ENCODE measurements around the gene EBF3.
A peak's percentile ranks its signal among the peaks of the same experiment; 100 is the strongest.

EBF3 gene

GRCh38 chr10:129978322-129978721 is 14.2 kb upstream of the EBF3 start:
- peaks cover 76% of the 10 kb centered on the region for H3K27me3 Mint-ChIP-seq
- no peaks in the 10 kb centered on the region for H3K4me1 Mint-ChIP-seq (ENCODE audit: low read depth)
- H3K36me3 Mint-ChIP-seq (ENCODE audit: low read depth) = no peaks in the 10 kb centered on the region
- no peak overlapping the region for H3K4me3 Mint-ChIP-seq
- no peak overlapping the region for H3K27ac Mint-ChIP-seq
- peaks cover 17% of the 10 kb centered on the region for H3K9me3 Mint-ChIP-seq

DNA sequence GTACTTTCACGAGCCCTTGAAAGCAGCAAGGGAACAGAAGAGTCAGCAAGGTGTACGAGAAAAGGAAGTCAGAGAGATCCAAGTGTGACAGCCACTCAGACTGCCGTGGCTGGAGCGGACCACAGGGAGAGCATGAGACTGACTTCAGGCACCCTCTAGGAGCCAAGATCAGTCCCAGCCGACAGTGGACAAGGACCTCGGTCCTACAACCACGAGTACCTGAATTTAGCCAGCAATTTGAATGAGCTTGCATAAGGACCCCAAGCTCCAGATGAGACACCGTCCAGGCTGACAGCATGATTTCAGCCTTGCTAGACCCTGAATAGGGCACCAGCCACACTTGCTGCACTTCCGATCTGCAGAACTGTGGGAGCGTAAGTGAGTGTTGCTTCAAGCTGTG is 13.7 kb upstream of the EBF3 start:
- no peak overlapping the region for H3K27ac Mint-ChIP-seq
- H3K27me3 Mint-ChIP-seq = peaks cover 72% of the 10 kb centered on the region
- peaks cover 11% of the 10 kb centered on the region for H3K9me3 Mint-ChIP-seq
- H3K4me3 Mint-ChIP-seq = no peak overlapping the region
- no peaks in the 10 kb centered on the region for H3K36me3 Mint-ChIP-seq (ENCODE audit: low read depth)
- H3K4me1 Mint-ChIP-seq (ENCODE audit: low read depth) = no peaks in the 10 kb centered on the region

DNA sequence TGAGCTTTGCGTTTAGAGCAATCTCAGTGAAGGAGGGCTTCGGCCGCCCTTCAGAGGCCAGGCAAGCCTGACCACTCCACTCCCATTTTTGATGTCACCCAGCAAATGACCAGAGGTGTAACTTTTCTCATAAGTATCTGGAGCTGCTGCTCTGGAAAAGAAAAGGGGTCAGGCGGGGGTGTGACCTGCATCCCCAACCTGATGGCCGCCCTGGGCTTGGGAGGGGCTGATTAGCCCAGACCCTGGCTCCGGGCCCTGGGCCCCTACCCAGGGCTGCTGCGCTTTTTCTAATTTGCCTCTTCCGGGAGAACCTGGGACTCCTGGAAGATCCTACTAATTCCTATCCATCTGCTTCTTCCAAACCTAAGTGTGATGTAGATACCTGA is 9.6 kb upstream of the EBF3 start:
- Mint-ChIP-seq H3K9me3 (no peaks in the 10 kb centered on the region), H3K27ac (no peak overlapping the region), H3K36me3 (ENCODE audit: low read depth) (peaks cover 8% of the 10 kb centered on the region), H3K4me3 (no peak overlapping the region), H3K27me3 (peaks cover 73% of the 10 kb centered on the region), H3K4me1 (ENCODE audit: low read depth) (peaks cover 18% of the 10 kb centered on the region)

DNA sequence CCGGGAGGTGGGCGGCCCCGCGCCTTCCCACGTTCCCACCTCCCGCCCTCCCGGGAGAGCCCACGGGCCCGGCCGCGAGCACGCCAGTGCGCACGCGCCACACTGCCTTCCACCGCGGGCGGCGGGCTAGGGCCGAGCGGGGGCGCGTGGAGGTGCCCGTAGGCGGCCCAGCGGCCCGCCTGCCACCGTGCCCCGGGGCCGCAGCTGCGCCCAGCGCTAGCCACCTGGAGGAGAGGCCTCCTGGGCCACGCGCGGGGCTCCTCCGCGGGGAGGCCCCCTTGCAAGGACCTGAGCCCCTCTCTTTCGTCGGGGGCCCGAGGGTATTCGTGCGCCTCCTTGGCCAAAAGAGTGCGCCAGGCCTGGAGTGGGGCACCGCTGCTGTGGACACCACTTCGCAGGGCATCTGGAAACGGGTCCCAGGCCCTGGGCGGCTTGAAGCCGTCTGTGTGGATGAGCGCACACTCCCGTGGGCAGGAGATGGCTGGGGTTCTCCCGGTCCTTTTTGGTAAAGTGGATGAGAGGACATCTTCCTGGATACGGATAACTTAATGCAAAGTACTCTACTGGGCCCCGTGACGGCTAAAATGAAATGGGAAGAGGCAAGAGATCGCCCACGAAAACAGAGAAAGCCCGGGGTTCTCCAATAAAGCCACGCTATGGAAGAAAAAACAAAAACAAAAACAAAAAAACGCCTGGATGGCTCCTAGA is 9.0 kb upstream of the EBF3 start:
- Mint-ChIP-seq H3K36me3 (ENCODE audit: low read depth) (peaks cover 8% of the 10 kb centered on the region), H3K4me1 (ENCODE audit: low read depth) (peaks cover 18% of the 10 kb centered on the region), H3K9me3 (no peaks in the 10 kb centered on the region), H3K27me3 (peaks cover 73% of the 10 kb centered on the region), H3K4me3 (no peak overlapping the region), H3K27ac (no peak overlapping the region)

GRCh38 chr10:129972145-129972965 is 8.3 kb upstream of the EBF3 start:
- H3K4me1 Mint-ChIP-seq (ENCODE audit: low read depth) = peaks cover 18% of the 10 kb centered on the region
- H3K27me3 Mint-ChIP-seq = peaks cover 73% of the 10 kb centered on the region
- H3K4me3 Mint-ChIP-seq = peak overlapping the region; percentile 33
- H3K36me3 Mint-ChIP-seq (ENCODE audit: low read depth) = peaks cover 8% of the 10 kb centered on the region
- no peaks in the 10 kb centered on the region for H3K9me3 Mint-ChIP-seq
- peak overlapping the region; percentile 28 for H3K27ac Mint-ChIP-seq

DNA sequence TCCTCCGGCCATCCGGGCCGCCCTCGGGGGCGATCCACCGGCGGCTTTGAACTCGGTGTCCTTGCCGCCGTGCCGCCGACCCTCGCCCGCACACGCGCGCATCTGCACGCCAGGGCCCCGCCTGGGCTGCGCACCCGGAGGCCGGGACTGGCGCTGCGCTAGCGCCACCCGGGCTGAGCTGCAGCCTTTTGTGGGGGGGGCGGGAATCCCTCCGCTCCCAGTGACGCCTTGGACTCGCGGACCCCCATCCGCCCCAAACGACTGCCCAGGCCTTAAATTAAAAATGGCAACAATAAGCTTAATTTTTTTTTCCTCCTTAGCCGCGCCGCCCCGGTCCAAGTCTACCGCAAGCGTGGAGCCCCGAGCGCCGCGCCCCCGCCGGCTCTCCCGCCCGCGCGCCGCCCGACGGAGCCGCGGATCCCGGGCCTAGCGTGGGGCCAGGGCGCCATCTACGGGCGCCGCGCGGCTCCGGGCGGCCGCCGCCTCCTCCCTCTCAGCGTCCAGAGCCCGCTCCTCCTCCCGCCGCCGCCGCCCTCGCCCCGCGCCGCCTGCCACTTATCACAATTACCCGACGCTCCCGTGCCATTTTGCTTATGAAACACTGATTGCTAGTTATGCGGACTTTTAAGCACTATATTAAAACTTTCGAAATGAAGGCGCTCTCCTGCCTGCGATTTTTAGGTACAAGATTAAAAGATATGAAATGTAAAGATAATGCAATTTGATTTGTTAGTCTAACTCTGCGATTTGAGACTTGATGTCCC is 7.5 kb upstream of the EBF3 start:
- peaks cover 18% of the 10 kb centered on the region for H3K4me1 Mint-ChIP-seq (ENCODE audit: low read depth)
- no peaks in the 10 kb centered on the region for H3K9me3 Mint-ChIP-seq
- peaks cover 67% of the 10 kb centered on the region for H3K27me3 Mint-ChIP-seq
- peaks cover 8% of the 10 kb centered on the region for H3K36me3 Mint-ChIP-seq (ENCODE audit: low read depth)
- H3K4me3 Mint-ChIP-seq = peak overlapping the region; percentile 33
- peak overlapping the region; percentile 28 for H3K27ac Mint-ChIP-seq

- H3K4me3 Mint-ChIP-seq = peak overlapping the region; percentile 37
- no peaks in the 10 kb centered on the region for H3K9me3 Mint-ChIP-seq
- H3K36me3 Mint-ChIP-seq (ENCODE audit: low read depth) = peaks cover 12% of the 10 kb centered on the region
- H3K4me1 Mint-ChIP-seq (ENCODE audit: low read depth) = peaks cover 22% of the 10 kb centered on the region
- H3K27me3 Mint-ChIP-seq = peaks cover 72% of the 10 kb centered on the region
- peak overlapping the region; percentile 76 for H3K27ac Mint-ChIP-seq
Measured at GRCh38 chr10:129970465-129971364, 6.6 kb upstream of the EBF3 start.

DNA sequence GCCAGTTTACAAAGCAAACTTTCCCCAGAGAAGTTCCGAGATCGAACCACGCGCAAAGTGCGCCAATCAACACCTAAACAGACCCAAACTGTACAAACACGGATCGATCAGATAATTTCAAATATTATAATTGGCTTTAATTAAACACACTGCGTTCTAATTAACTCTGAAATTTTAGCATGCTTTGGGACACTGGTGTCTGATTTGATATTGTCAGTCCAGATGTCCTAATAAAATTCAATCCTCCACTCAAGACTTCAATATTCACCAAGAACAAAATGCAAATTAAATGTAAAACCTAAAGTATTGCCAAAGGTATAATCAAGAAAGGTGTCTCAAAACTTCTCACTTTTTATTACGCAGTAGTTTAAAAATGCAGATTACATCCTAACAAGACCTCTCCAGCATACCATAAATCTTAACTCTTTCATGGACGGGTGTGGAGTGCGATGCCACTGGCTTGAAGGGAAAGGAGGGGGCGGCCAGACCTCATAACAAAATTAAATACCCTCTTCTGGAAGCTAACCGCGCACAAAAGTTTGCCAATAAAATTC is 5.9 kb upstream of the EBF3 start:
- H3K36me3 Mint-ChIP-seq (ENCODE audit: low read depth) = peaks cover 12% of the 10 kb centered on the region
- H3K4me1 Mint-ChIP-seq (ENCODE audit: low read depth) = peaks cover 26% of the 10 kb centered on the region
- peak overlapping the region; percentile 37 for H3K4me3 Mint-ChIP-seq
- peak overlapping the region; percentile 76 for H3K27ac Mint-ChIP-seq
- peaks cover 69% of the 10 kb centered on the region for H3K27me3 Mint-ChIP-seq
- no peaks in the 10 kb centered on the region for H3K9me3 Mint-ChIP-seq

DNA sequence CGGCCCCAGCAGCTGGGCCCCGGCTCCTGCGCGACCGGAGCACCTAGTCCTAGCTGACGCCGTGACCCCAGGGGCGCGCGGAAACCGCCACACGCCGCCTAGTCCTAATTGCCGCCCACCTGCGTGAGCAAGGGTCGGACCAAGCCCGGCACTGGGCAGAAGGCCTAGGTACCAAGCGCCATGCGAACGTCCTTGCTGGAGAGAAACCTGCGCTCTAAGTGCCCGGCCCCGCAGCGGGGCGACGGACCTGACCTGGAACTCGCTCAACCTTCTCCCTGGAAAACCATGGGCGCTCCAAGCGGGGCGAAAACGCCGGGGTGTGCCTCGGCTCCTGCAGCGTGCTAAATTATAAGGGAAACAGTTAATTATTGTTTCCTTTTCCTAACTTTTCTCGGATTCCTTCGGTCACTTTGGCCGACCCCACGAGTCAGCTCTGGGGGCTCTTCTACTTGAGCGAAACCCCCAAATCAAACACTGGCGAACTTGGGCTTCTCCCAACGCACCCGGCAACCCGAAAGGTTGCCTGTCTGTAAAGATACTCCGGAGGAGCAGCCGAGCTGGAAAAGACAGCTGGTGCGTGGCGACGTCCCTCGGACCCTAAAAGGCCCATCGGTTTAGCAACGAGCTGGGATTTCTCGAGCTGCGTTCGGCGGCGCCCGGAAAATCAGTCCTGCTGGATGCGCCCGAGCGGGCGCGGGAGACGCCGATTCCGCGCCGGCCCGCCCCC is 5.3 kb upstream of the EBF3 start:
- H3K4me3 Mint-ChIP-seq = peak overlapping the region; percentile 37
- H3K27ac Mint-ChIP-seq = peak overlapping the region; percentile 76
- peaks cover 26% of the 10 kb centered on the region for H3K4me1 Mint-ChIP-seq (ENCODE audit: low read depth)
- H3K9me3 Mint-ChIP-seq = no peaks in the 10 kb centered on the region
- peaks cover 12% of the 10 kb centered on the region for H3K36me3 Mint-ChIP-seq (ENCODE audit: low read depth)
- peaks cover 66% of the 10 kb centered on the region for H3K27me3 Mint-ChIP-seq

GRCh38 chr10:129968853-129969183 is 4.7 kb upstream of the EBF3 start:
- peaks cover 12% of the 10 kb centered on the region for H3K36me3 Mint-ChIP-seq (ENCODE audit: low read depth)
- H3K4me1 Mint-ChIP-seq (ENCODE audit: low read depth) = peaks cover 26% of the 10 kb centered on the region
- peaks cover 61% of the 10 kb centered on the region for H3K27me3 Mint-ChIP-seq
- H3K4me3 Mint-ChIP-seq = no peak overlapping the region
- H3K27ac Mint-ChIP-seq = no peak overlapping the region
- H3K9me3 Mint-ChIP-seq = no peaks in the 10 kb centered on the region

GRCh38 chr10:129968020-129968852 is 4.2 kb upstream of the EBF3 start:
- Mint-ChIP-seq H3K27me3 (peaks cover 56% of the 10 kb centered on the region), H3K36me3 (ENCODE audit: low read depth) (peaks cover 12% of the 10 kb centered on the region), H3K27ac (peak overlapping the region; percentile 8), H3K4me1 (ENCODE audit: low read depth) (peaks cover 26% of the 10 kb centered on the region), H3K4me3 (no peak overlapping the region), H3K9me3 (no peaks in the 10 kb centered on the region)

- no peak overlapping the region for H3K4me3 Mint-ChIP-seq
Measured at GRCh38 chr10:129967579-129968019, 3.5 kb upstream of the EBF3 start.

More at GRCh38 chr10:129967579-129968019, 3.5 kb upstream of the EBF3 start:
- H3K27me3 Mint-ChIP-seq = peaks cover 61% of the 10 kb centered on the region
- H3K4me1 Mint-ChIP-seq (ENCODE audit: low read depth) = peaks cover 30% of the 10 kb centered on the region
- no peaks in the 10 kb centered on the region for H3K9me3 Mint-ChIP-seq
- H3K36me3 Mint-ChIP-seq (ENCODE audit: low read depth) = peaks cover 14% of the 10 kb centered on the region
- H3K27ac Mint-ChIP-seq = peak overlapping the region; percentile 8
